NCI-H82 (cell line): ENCODE measurements around the gene CELA3A.
"Not testable (repeated sequence)": the region's sequence is repeated elsewhere in the genome, so short reads cannot be mapped to it uniquely, and the experiment has no call there.

ENCODE experiments used
- DNase-seq: peaks from one replicate; lab custom pipeline; 2025; lab: John Stamatoyannopoulos, UW

The CELA3A gene

GRCh38 chr1:22001409-22001808, at the start of gene CELA3A:
Gene CELA3A, plus strand, starts transcription at chr1:22001657. Its CDS starts 18 bp downstream, at chr1:22001675.
- no peak for DNase-seq

- DNase-seq, result peak; percentile 16
Measured at GRCh38 chr1:21952786-21953520, 48.5 kb upstream of the CELA3A start.

GRCh38 chr1:21955058-21955457, 46.4 kb upstream of the CELA3A start:
- DNase-seq, result no peak

GRCh38 chr1:21955501-21956281, 45.8 kb upstream of the CELA3A start:
- no peak for DNase-seq

GRCh38 chr1:21956720-21957552, 44.5 kb upstream of the CELA3A start:
- DNase-seq, result peak; percentile 36

GRCh38 chr1:21961337-21961736, 40.1 kb upstream of the CELA3A start:
- no peak for DNase-seq

GRCh38 chr1:21961799-21962198, 39.7 kb upstream of the CELA3A start:
- no peak for DNase-seq

GRCh38 chr1:21963477-21964217, 37.8 kb upstream of the CELA3A start:
- DNase-seq, result peak; percentile 83

GRCh38 chr1:21966247-21967000, 35.0 kb upstream of the CELA3A start:
- DNase-seq, result no peak

GRCh38 chr1:21967216-21967615, 34.2 kb upstream of the CELA3A start:
- not testable (repeated sequence) for DNase-seq

- DNase-seq, result not testable (repeated sequence)
Measured at GRCh38 chr1:21969066-21969465, 32.4 kb upstream of the CELA3A start.

- DNase-seq, result not testable (repeated sequence)
Measured at GRCh38 chr1:21970523-21970922, 30.9 kb upstream of the CELA3A start.

GRCh38 chr1:21972973-21973441, 28.4 kb upstream of the CELA3A start:
- DNase-seq, result not testable (repeated sequence)

- DNase-seq, result not testable (repeated sequence)
Measured at GRCh38 chr1:21973948-21974347, 27.5 kb upstream of the CELA3A start.

- peak; percentile 14 for DNase-seq
Measured at GRCh38 chr1:21974699-21975098, 26.8 kb upstream of the CELA3A start.

- not testable (repeated sequence) for DNase-seq
Measured at GRCh38 chr1:21975296-21975695, 26.2 kb upstream of the CELA3A start.

GRCh38 chr1:21976703-21977239, 24.7 kb upstream of the CELA3A start, which contains the start of gene CELA3B:
Gene CELA3B, plus strand, starts transcription at chr1:21977022. Its CDS starts 18 bp downstream, at chr1:21977040.
- not testable (repeated sequence) for DNase-seq

- not testable (repeated sequence) for DNase-seq
Measured at GRCh38 chr1:21978209-21978608, 23.2 kb upstream of the CELA3A start.

GRCh38 chr1:21980515-21981220, 20.8 kb upstream of the CELA3A start:
- not testable (repeated sequence) for DNase-seq

- DNase-seq, result not testable (repeated sequence)
Measured at GRCh38 chr1:21981253-21981652, 20.2 kb upstream of the CELA3A start.
